SK-N-MC (cell line): ENCODE data around the gene KCTD17.

Source experiments
- EZH2 ChIP-seq: fragments of 200-600 bp; sonication (generic); IDR thresholded peaks from one replicate; pipeline ENCODE4 v1.6.1; 2017; ENCODE audit warnings: antibody characterized with exemption
- FOXP2 ChIP-seq: optimal IDR thresholded peaks from 2 replicates; pipeline ENCODE3; 2011; ENCODE audit warnings: mild to moderate bottlenecking, moderate library complexity; ENCODE audit not compliant: insufficient read depth; ENCODE audit errors: extremely low read length, control extremely low read depth
- POLR2AphosphoS5 ChIP-seq: IDR thresholded peaks from 2 replicates; pipeline ENCODE4 v1.6.1; 2012; ENCODE audit warnings: mild to moderate bottlenecking, low read depth, low read length, borderline replicate concordance

DNA sequence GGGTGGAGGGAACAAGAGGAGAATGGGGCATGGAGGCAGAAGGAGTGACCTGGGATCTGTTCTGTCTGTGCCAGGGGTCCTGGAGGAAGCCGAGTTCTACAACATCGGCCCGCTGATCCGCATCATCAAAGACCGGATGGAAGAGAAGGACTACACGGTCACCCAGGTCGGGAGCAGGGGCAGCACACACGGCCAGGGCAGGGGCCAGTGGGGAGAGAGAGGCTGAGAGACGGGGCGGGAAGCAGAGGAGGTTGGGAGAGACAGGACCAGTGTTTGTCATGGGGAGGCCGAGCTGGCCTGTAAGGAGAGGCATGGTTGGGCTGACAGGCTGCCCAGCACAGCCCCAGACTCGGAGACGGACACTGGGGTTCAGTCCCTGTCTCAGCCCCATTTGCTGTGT is 4.7 kb downstream of the KCTD17 start:
- no peak for TF ChIP-seq POLR2AphosphoS5
- TF ChIP-seq EZH2, result no peak
- TF ChIP-seq FOXP2, result no peak
